ENCODE results near the gene CPM.
"Not testable (repeated sequence)": the region's sequence is repeated elsewhere in the genome, so short reads cannot be mapped to it uniquely, and the experiment has no call there.

CPM gene

GRCh38 chr12:68844788-68845695, 87.9 kb downstream of the CPM start:
- no peak overlapping the region for H3K27ac ChIP-seq
- TF ChIP-seq ZFX (IDR thresholded peaks at IDR 0.05): no peak

GRCh38 chr12:68844318-68844745, 88.6 kb downstream of the CPM start:
- no peak overlapping the region for H3K27ac ChIP-seq
- TF ChIP-seq ZFX (IDR thresholded peaks at IDR 0.05): no peak
- no peak for TF ChIP-seq CTCF (conservative IDR thresholded peaks at IDR 0.05)

GRCh38 chr12:68842784-68843567, 90.0 kb downstream of the CPM start:
- TF ChIP-seq ZFX (IDR thresholded peaks at IDR 0.05): no peak
- TF ChIP-seq CTCF (conservative IDR thresholded peaks at IDR 0.05): no peak
- H3K27ac ChIP-seq: no peak overlapping the region

GRCh38 chr12:68842123-68842522, 90.8 kb downstream of the CPM start:
- H3K27ac ChIP-seq: no peak overlapping the region
- no peak for TF ChIP-seq CTCF (conservative IDR thresholded peaks at IDR 0.05)
- TF ChIP-seq ZFX (IDR thresholded peaks at IDR 0.05): no peak

- H3K27ac ChIP-seq: no peak overlapping the region
- TF ChIP-seq CTCF (conservative IDR thresholded peaks at IDR 0.05): no peak
- no peak for TF ChIP-seq ZFX (IDR thresholded peaks at IDR 0.05)
Observed at GRCh38 chr12:68841717-68842116, 91.3 kb downstream of the CPM start.

GRCh38 chr12:68841175-68841574, 91.8 kb downstream of the CPM start:
- H3K27ac ChIP-seq: not testable (repeated sequence)

DNA sequence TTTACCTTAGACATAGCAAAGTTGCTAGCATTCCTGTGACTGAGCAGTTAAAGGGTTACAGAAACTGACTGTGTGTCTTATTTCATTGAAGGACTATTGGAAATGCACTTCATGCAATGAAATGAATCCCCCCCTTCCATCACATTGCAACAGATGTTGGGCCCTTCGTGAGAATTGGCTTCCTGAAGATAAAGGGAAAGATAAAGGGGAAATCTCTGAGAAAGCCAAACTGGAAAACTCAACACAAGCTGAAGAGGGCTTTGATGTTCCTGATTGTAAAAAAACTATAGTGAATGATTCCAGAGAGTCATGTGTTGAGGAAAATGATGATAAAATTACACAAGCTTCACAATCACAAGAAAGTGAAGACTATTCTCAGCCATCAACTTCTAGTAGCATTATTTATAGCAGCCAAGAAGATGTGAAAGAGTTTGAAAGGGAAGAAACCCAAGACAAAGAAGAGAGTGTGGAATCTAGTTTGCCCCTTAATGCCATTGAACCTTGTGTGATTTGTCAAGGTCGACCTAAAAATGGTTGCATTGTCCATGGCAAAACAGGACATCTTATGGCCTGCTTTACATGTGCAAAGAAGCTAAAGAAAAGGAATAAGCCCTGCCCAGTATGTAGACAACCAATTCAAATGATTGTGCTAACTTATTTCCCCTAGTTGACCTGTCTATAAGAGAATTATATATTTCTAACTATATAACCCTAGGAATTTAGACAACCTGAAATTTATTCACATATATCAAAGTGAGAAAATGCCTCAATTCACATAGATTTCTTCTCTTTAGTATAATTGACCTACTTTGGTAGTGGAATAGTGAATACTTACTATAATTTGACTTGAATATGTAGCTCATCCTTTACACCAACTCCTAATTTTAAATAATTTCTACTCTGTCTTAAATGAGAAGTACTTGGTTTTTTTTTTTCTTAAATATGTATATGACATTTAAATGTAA, 93.5 kb downstream of the CPM start:
- TF ChIP-seq ZFX (IDR thresholded peaks at IDR 0.05): no peak
- no peak overlapping the region for H3K27ac ChIP-seq

DNA sequence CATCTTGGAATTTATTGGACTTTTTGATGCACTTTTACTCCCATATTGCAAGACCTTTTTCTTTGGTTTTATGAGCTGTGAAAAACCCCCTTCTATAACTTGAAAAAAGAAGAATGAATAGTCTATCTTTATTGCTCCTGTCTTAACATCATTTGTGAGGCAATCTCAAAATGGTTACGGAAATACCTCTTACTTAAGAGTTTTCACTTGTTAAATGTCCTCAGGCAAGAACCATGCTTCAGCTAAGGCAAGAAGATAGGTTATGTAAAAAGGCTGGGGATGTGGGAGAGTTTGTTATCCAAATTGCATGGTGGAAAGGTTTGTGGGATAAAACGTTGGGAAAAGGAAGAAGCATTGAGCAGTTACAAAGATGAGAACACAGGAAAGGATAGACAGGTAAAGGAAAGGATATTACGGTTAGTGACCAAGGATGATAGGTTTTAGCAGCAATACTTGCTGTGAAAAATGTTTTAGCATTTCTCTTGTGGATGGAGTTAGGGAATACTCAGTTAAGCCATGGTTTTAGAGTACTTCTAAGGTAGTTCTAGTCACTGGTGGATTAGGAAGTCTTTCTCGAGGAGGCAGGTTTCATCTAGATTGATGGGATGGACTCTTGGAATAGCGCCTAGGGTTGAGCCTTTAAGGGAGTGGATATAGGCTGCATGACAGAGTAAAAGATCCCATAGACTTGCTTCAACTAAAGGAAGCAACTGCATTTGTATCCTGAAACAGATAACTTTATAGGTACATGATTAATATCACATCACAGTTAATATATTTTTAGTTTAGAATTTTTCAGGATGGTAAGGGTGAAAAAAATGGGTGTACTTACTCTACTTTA, 94.7 kb downstream of the CPM start:
- H3K27ac ChIP-seq: no peak overlapping the region
- TF ChIP-seq CTCF (conservative IDR thresholded peaks at IDR 0.05): no peak
- TF ChIP-seq ZFX (IDR thresholded peaks at IDR 0.05): no peak
